Stomach smooth muscle (tissue), 2 donors: Measurements from ENCODE around the gene STK24.
A peak's percentile ranks its signal among the peaks of the same experiment; 100 is the strongest.

Experiments used
- H3K27ac ChIP-seq: one replicate; pipeline ENCODE4 v1.7.0; 2013; ENCODE audit warnings: mild to moderate bottlenecking, low read length, inconsistent platforms
- H3K27me3 ChIP-seq, 2 donors: one replicate each; pipeline ENCODE4 v1.7.0; 2013; ENCODE audit warnings: low read length in 2 of 2; ENCODE audit not compliant: insufficient read depth in 2 of 2, control insufficient read depth in 1 of 2
- H3K36me3 ChIP-seq, 2 donors: one replicate each; pipeline ENCODE4 v1.7.0; 2013; ENCODE audit warnings: low read length in 2 of 2; ENCODE audit not compliant: control insufficient read depth in 2 of 2, insufficient read depth in 2 of 2
- H3K4me1 ChIP-seq: one replicate; pipeline ENCODE4 v1.7.0; 2013; ENCODE audit warnings: low read length; ENCODE audit not compliant: control insufficient read depth, insufficient read depth
- H3K4me3 ChIP-seq, 2 donors: one replicate each; pipeline ENCODE4 v1.7.0; 2013; ENCODE audit warnings: low read length in 2 of 2
- H3K9ac ChIP-seq, 2 donors: one replicate each; pipeline ENCODE4 v1.7.0; 2013; ENCODE audit warnings: low read length in 2 of 2, mild to moderate bottlenecking in 1 of 2
- H3K9me3 ChIP-seq, 2 donors: one replicate each; pipeline ENCODE4 v1.7.0; 2013; ENCODE audit warnings: low read length in 2 of 2; ENCODE audit not compliant: control insufficient read depth in 2 of 2
- donor health status: healthy.
- donor health status: Pancreatic carcinoma.

Gene STK24

GRCh38 chr13:98582947-98583346 lies 6.0 kb upstream of the STK24 start:
- Histone ChIP-seq H3K4me1 (peaks cover 18% of the 10 kb centered on the region), H3K27me3 (no peaks in the 10 kb centered on the region), H3K4me3 (no peak overlapping the region), H3K9me3 (no peaks in the 10 kb centered on the region), H3K9ac (no peak overlapping the region), H3K36me3 (no peaks in the 10 kb centered on the region), H3K27ac (no peak overlapping the region)

- Histone ChIP-seq H3K36me3 (no peaks in the 10 kb centered on the region), H3K9me3 (no peaks in the 10 kb centered on the region), H3K4me3 (no peak overlapping the region), H3K27me3 (no peaks in the 10 kb centered on the region), H3K4me1 (peaks cover 21% of the 10 kb centered on the region), H3K27ac (peak overlapping the region; percentile 32), H3K9ac (no peak overlapping the region)
These were observed 5.2 kb upstream of the STK24 start for GRCh38 chr13:98581971-98582702.

- no peaks in the 10 kb centered on the region for H3K9me3 ChIP-seq
- no peak overlapping the region for H3K4me3 ChIP-seq
- peak overlapping the region; percentile 32 for H3K27ac ChIP-seq
- H3K9ac ChIP-seq, result no peak overlapping the region
- H3K27me3 ChIP-seq, result no peaks in the 10 kb centered on the region
- no peaks in the 10 kb centered on the region for H3K36me3 ChIP-seq
- peaks cover 21% of the 10 kb centered on the region for H3K4me1 ChIP-seq
These were observed 4.5 kb upstream of the STK24 start for GRCh38 chr13:98581381-98581780.

- Histone ChIP-seq H3K9me3 (no peaks in the 10 kb centered on the region), H3K9ac (no peak overlapping the region), H3K27me3 (no peaks in the 10 kb centered on the region), H3K36me3 (no peaks in the 10 kb centered on the region), H3K27ac (no peak overlapping the region), H3K4me1 (peaks cover 19% of the 10 kb centered on the region), H3K4me3 (no peak overlapping the region)
These were observed 3.5 kb upstream of the STK24 start for GRCh38 chr13:98580420-98580819.

GRCh38 chr13:98577836-98578285 lies 954 bp upstream of the STK24 start:
- Histone ChIP-seq H3K4me3 (peak overlapping the region; percentile 77 to 82), H3K9me3 (no peaks in the 10 kb centered on the region), H3K27ac (peak overlapping the region; percentile 91), H3K9ac (peak overlapping the region; percentile 88 to 95), H3K4me1 (peaks cover 23% of the 10 kb centered on the region), H3K27me3 (no peaks in the 10 kb centered on the region), H3K36me3 (no peaks in the 10 kb centered on the region)

- Histone ChIP-seq H3K27ac (peak overlapping the region; percentile 83), H3K4me3 (peak overlapping the region; percentile 85 to 86), H3K27me3 (no peaks in the 10 kb centered on the region), H3K36me3 (no peaks in the 10 kb centered on the region), H3K4me1 (peaks cover 27% of the 10 kb centered on the region), H3K9ac (peak overlapping the region; percentile 81 to 87), H3K9me3 (no peaks in the 10 kb centered on the region)
These were observed 534 bp downstream of the STK24 start for GRCh38 chr13:98576200-98576945.

- Histone ChIP-seq H3K9ac (peak overlapping the region; percentile 81 to 87), H3K27ac (peak overlapping the region; percentile 83), H3K4me3 (peak overlapping the region; percentile 85 to 86), H3K9me3 (no peaks in the 10 kb centered on the region), H3K4me1 (peaks cover 29% of the 10 kb centered on the region), H3K36me3 (no peaks in the 10 kb centered on the region), H3K27me3 (no peaks in the 10 kb centered on the region)
These were observed 1.1 kb downstream of the STK24 start for GRCh38 chr13:98575904-98576199.

- H3K36me3 ChIP-seq, result no peaks in the 10 kb centered on the region
- no peaks in the 10 kb centered on the region for H3K9me3 ChIP-seq
- peak overlapping the region; percentile 83 for H3K27ac ChIP-seq
- H3K9ac ChIP-seq, result peak overlapping the region; percentile 81 to 87
- peak overlapping the region; percentile 85 to 86 for H3K4me3 ChIP-seq
- H3K27me3 ChIP-seq, result no peaks in the 10 kb centered on the region
- H3K4me1 ChIP-seq, result peaks cover 33% of the 10 kb centered on the region
These were observed 1.7 kb downstream of the STK24 start for GRCh38 chr13:98575009-98575903.

- no peaks in the 10 kb centered on the region for H3K36me3 ChIP-seq
- peaks cover 30% of the 10 kb centered on the region for H3K4me1 ChIP-seq
- H3K27ac ChIP-seq, result peak overlapping the region; percentile 31
- H3K9me3 ChIP-seq, result no peaks in the 10 kb centered on the region
- peak overlapping the region in 1 of 2 donors; percentile 40 for H3K4me3 ChIP-seq
- no peaks in the 10 kb centered on the region for H3K27me3 ChIP-seq
- no peak overlapping the region for H3K9ac ChIP-seq
These were observed 4.8 kb downstream of the STK24 start for GRCh38 chr13:98571955-98572662.

- Histone ChIP-seq H3K9me3 (no peaks in the 10 kb centered on the region), H3K4me1 (peaks cover 41% of the 10 kb centered on the region), H3K36me3 (no peaks in the 10 kb centered on the region), H3K27ac (no peak overlapping the region), H3K27me3 (no peaks in the 10 kb centered on the region), H3K9ac (no peak overlapping the region), H3K4me3 (peak overlapping the region; percentile 28 to 61)
These were observed 6.0 kb downstream of the STK24 start for GRCh38 chr13:98570929-98571372.
